Fibroblast of lung (primary cell): ENCODE measurements around the gene ZNF467.
A peak's percentile ranks its signal among the peaks of the same experiment; 100 is the strongest.

ENCODE experiments used
- EZH2 ChIP-seq: IDR thresholded peaks from 2 replicates; pipeline ENCODE4 v1.5.1; 2012; ENCODE audit warnings: low read length, control low read depth, mild to moderate bottlenecking; ENCODE audit errors: missing control alignments
- TF ChIP-seq, protein P1 (sequence below), 2 donors: IDR thresholded peaks in 1 of 2; conservative IDR thresholded peaks in 1 of 2; 1 replicate in 1 of 2; 2 replicates in 1 of 2; pipeline ENCODE4 v1.5.1; 2011 to 2012; ENCODE audit warnings: low read length in 2 of 2, control low read depth in 1 of 2, inconsistent platforms in 1 of 2, low read depth in 1 of 2, mild to moderate bottlenecking in 1 of 2

DNA sequence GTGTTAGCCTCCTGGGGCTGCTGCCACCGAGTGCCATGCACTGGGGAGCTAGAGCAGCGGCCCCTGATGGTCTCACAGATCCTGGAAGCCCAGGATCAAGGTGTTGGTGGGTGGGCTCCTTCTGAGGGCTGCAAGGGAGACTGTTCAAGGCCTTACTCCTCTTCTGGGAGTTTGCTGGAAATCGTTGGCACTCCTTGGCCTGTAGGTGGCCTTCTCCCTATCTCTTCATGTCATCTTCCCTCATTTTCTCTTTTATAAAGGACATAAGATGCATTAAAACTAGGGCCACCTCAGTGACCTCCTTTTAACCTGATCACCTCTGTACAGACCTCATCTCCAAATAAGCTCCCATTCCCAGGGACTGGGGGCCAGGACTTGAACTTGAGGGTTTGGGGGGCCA lies 37.8 kb upstream of the ZNF467 start:
- TF ChIP-seq, protein P1, sequence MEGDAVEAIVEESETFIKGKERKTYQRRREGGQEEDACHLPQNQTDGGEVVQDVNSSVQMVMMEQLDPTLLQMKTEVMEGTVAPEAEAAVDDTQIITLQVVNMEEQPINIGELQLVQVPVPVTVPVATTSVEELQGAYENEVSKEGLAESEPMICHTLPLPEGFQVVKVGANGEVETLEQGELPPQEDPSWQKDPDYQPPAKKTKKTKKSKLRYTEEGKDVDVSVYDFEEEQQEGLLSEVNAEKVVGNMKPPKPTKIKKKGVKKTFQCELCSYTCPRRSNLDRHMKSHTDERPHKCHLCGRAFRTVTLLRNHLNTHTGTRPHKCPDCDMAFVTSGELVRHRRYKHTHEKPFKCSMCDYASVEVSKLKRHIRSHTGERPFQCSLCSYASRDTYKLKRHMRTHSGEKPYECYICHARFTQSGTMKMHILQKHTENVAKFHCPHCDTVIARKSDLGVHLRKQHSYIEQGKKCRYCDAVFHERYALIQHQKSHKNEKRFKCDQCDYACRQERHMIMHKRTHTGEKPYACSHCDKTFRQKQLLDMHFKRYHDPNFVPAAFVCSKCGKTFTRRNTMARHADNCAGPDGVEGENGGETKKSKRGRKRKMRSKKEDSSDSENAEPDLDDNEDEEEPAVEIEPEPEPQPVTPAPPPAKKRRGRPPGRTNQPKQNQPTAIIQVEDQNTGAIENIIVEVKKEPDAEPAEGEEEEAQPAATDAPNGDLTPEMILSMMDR (conservative IDR thresholded peaks at IDR 0.05 in 1 of 2, IDR thresholded peaks at IDR 0.05 in 1 of 2; ENCODE audit: low read depth in 1 of 2, low read length in 2 of 2): peak in 1 of 2 donors; percentile 35
- TF ChIP-seq EZH2: no peak
